HG03108 (cell line): Measurements from ENCODE around the gene PROSER2.

Experiments
- ATAC-seq: cut with Tn5 transposase; IDR thresholded peaks from one replicate; pipeline ENCODE4 v1.9.1; 2021; ENCODE audit warnings: moderate library complexity; ENCODE audit not compliant: unreplicated experiment

Gene PROSER2, protein sequence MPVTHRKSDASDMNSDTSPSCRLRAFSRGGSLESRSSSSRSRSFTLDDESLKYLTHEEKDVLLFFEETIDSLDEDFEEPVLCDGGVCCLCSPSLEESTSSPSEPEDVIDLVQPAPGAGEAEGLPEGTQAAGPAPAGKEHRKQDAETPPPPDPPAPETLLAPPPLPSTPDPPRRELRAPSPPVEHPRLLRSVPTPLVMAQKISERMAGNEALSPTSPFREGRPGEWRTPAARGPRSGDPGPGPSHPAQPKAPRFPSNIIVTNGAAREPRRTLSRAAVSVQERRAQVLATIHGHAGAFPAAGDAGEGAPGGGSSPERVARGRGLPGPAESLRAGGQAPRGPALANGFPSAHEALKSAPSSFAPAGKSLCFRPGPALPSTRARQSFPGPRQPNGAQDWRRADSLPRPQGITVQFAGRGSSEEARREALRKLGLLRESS

DNA sequence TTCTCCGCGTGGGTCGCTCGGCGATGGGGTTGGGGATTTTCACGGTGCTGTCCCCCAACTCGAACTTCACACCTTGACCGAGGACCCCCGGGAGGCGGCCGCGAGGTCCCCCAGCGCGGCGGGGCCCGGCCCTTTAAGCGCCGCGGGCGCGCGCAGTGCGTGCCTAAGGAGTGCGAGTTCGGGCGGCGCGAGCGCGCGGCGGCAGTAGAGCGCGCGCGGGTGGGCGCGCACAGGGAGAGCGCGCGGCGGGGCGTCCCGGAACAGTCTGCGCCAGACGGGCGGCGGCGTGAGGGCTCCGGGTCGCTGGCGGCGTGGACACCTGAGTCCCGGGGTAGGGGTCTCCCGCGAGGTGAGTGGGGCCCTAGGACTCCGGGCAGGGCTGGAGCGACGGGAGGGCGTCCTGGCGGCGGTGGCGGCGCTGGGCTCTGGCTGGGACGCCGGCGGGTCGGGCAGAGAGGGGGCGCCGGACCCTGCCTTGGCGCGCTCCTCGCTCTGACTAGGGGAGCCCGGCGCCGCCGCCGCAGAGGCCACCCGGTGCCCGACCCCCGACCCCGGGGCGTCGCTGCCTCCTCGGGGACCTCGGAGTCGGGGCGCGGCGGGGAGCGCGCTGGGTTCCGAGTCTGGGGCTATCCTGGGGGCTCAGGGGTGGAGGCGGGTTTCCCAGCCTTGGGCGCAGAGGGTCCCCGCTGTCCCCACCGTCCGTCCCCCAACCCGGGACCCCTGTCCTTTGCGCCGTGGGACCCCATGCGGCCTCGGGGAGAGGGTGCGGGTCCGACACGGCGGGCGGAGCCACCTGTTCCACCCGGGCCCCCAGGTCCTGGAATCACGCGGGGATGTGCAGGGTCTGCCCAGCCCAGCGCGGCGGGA, at the start of gene PROSER2:
TSS of gene PROSER2 (plus strand) at position 235 of the 867 bp plus-strand sequence. CDS start 28,722 bp downstream, outside the sequence.
- ATAC-seq, result no peak

DNA sequence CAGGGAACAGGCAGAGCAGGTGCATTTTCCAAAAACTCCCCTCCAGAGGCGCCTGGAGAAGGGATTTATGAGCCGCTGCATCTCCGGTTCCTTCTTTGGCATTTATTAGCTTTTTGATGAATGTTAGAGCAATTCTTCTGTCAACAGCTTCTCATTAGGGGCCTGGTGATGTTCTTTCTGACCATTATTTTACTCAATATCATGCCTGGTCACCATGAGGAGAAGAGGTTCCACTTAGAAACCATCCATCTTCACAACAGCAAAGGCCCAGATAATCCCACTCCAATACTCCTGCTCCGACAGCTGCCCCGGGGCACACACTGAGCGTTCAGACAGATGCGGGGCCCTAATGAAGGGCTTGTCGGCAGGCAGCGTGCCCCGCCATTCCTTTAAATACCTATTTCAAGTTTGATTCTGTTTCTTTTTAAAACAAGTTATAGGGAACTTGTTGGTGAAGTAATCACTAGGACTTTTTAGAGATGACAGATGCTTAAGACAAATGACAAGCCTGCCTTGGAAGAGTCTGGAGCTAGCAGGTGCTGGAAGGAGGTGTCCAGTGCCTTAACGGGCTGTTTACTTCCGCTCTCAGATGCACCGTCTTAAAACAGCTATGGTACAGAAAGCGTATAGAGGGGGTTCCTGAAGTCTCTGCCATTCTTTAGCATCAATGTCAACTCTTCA, 49.3 kb upstream of the PROSER2 start:
- ATAC-seq, result no peak

DNA sequence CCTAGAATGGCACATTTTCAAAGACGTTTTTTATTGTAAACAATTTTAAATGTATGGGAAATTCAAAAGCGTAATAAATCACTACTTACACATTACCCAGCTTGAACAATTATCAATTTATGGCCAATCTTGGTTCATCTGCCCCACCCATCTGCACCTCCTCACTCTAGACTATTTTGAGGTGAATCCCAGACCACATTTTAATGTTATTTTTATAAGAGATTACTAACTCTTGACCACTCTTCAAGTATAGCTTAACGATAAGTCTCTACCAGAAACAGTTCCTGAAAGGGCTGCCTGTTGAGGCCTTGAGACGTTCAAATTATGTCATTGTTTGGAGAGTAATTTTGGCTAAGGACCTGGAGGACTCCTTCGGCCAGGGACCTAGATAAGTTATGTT, 47.7 kb upstream of the PROSER2 start:
- no peak for ATAC-seq

DNA sequence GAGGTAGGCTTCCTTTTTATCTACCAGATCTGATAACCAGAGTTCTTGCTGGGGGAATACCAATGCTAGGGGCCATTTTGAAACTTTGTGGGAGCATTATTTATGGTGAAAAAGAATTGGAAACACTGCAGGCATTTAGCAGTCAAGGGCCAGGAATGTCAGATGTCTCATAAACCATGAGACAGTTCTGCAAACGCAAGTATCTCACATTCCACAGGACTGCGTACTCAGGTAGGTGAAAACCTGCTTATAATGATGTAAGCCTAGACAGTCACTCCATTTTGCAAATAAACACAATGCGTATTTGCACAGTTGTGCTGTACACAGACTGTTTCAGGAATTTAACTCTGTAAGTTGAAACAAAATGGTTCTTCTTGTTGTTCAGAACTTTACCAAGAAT, 47.1 kb upstream of the PROSER2 start:
- ATAC-seq, result no peak

DNA sequence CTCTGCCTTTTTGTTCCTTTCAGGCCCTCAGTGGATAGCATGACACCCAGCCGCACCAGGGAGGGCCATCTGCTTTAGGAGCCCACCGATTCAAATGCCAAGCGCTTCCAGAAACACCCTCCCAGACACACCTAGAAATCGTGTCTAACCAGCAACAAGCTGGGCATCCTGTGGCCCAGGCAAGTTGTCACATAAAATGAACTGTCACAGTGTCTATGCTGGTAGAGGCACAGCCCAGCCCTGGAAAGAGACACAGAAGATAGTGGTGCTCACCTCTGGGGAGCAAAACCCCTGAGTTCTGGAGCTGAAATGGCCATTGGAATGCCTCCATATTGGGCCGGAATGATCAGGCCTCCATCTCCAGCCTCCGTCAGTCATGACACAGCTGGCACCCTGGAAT, 42.0 kb upstream of the PROSER2 start:
- no peak for ATAC-seq

DNA sequence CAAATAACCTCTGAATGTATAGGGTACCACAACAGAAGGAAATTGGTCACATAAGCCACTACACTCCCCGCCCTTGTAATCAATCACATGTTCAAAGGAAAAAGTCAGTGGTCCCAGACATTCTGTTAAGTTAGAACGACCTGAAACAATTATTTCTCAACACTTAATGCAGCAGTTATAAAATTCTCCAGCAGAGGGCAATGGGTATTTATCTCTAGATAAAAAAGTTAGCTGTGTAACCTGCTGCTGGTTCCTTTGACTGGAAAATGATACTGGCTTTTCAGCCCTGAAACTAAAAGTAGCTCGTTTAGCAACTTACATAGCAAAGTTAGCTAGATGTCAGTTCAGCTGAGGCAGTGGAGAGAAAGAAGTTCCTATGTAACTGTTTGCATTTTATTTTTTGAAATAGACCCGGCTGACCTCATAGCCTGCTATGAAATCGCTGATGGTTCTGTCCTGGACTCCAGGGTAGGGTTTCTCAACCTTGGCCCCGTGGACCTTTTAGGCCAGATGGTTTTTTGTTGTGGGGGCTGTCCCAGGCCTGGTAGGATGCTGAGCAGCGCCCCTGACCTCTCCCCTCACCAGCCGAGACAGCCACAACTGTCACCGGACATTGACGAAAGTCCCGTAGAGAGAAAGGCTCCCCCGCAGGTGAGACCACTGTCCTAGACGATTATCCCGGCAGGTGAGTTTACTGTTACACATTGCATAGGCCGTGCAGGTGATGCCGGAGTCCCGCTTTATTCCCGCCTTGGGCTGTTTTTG, 40.2 kb upstream of the PROSER2 start:
- peak; percentile 58 for ATAC-seq

DNA sequence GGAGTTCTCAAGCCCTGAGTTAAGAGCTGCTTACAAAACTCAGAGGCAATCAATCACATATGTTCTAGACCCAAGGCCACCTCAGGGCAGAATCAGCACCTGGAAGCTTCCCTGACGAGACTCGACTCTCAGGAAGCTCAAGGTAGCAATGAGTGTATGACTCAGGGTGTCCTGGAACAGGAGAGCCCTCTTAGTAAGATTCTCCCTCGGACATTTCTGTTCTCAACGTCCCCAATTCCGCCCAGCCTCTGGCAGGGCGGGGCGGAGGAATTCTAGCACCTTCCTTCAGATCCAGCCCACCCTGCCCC, 39.6 kb upstream of the PROSER2 start:
- ATAC-seq, result no peak

DNA sequence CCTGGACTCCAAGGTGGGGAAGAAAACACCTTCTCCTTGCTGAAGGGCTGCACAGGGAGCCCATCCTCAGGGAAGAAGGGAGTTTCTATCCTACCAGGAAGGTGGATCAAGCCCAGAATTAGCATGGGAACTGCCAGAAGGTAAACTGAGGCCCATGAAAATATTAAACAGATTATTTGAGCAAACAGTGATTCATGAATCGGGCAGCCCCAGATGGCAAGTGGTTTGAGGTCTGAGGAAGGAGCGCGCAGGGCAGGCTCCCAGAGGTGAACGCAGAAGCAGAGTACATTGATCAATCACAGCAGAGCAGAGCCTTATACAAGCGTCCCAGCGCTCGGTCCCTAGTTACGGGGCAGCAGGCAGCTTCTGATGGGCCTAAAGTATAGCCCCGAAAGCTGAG, 35.8 kb upstream of the PROSER2 start:
- ATAC-seq, result no peak

DNA sequence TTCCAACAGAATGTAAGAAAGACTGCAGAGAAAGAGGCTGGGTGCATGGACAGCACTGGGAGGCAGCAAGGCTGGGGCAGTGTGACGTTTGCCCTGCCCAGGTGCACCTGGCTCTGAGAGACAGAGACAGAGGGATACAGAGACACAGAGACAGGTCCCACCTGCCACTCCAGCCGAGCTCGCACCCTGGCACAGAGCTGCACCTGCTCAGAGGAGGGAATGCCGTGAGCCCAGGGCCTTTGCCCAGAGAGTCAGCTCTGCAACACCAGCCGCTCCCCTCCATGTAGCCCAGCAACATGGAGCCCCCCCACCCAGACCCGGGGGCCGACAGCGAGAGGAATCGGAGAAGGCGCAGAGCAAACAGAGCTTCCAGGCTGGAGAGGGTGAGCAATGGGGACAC, 35.3 kb upstream of the PROSER2 start:
- no peak for ATAC-seq

DNA sequence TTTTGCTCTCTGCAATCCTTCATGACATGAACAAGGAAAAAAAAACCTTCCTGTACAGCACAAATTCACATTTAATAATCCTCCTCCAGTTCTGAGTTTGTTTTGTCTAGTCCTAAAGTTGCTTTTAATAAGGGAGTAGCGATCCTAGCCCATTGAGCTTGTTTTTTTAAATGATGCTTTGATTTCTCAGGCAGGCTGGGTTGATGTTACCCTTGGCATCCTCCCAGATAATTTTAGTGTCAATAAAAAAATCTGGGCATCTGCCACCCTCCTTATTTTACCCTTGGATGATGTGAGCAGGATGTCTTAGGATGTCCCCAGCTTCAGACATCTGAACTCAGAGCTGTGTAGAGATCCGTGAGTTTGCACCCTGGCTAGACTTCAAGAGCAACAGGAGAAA, 33.9 kb upstream of the PROSER2 start:
- no peak for ATAC-seq

DNA sequence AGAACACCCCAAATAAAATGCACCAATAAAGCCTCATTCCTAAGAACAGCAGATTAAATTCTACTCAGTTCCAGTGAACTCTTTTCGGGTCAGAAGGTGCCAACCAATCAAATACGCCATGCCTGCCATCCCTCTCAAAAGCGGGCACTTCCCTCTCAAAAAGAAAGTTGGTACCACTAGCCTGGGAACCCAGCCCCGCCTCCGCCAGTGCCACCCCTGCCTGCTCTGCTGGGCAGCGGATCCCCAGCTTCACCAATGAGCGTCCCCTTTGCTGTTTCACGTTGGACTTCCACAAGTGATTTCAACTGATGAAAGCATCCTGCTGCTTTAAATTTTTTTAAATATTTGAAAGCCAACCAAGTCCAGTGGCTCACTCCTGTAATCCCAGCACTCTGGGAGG, 33.2 kb upstream of the PROSER2 start:
- ATAC-seq, result no peak

DNA sequence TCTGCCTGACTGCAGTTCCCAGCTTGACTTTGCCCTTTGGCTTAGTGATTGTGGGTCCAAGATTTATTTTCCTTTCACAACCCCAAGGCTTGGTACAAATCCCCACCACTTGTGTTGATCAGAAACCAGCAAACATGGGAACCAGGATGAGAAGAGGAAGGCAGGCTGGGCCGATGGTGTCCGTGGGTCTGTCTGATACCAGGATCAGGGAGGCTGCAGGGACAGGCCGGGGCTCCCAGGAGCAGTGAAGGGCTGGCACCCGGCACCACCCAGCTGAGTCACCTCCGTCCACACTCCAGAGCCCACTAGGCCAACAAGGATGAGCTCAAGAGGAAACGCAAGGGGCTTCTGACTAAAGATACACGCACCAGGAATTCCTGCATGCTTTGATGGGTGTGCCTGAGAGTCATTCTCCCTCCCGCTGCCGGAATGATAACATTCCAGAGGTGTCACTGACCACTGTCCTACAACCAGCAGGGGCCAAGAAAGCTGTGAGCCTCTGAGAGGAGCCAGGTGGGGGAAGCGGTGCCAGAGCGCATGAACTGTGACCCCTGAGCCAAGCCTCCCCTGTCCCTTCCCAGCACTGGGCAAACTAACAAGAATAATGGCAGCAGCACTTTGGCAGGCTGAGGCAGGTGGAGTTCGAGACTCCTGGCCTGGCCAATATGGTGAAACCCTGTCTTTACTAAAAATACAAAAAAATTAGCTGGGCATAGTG, 29.2 kb upstream of the PROSER2 start:
- ATAC-seq, result no peak

DNA sequence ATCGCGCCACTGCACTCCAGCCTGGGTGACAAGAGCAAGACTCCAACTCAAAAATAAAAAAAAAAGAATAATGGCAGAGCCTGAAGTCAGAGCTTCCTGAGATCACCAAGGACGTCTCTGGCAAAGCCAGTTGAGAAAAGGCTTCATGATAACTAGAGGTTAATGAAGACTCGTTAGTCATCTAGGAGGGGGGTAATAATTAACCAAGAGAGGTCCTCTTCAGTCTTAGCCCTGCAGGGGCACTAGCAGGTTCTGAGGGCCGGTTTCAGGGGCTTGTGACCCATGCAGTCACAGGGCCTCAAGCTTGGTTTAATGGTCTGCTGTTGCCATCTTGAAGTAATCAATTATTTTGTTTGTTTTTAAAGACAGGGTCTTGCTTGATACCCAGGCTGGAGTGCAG, 28.6 kb upstream of the PROSER2 start:
- no peak for ATAC-seq

DNA sequence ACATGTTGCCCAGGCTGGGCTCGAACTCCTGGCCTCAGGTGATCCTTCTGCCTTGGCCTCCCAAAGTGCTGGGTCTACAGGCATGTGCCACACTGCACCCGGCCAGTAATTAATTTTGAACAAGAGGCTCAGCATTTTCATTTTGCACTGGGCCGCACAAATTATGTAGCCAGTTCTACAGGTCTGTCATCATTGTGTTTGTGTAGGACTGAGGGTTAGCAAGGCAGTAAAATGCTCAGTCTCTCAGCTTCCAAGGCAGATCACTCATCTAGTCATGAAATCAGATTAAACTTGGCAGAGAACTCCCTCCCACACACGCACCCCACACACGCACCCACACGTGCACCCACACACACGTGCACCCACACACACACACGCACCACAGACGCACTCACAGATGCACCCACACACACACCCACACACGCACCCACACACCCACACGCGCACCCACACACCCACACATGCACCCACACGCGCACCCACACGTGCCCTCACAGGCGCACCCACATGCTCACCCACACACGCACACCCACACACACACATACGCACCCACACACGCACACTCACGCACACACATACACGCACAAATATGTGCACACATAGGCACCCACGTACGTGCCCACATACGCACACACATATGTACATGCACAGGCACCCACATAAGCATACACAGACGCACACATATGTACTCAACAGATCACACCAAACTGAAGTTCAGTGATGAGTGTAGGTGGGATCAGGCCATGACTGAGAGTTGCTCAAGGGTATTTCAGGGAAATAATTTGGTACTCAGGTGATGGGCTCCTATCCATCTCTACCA, 27.8 kb upstream of the PROSER2 start:
- no peak for ATAC-seq

DNA sequence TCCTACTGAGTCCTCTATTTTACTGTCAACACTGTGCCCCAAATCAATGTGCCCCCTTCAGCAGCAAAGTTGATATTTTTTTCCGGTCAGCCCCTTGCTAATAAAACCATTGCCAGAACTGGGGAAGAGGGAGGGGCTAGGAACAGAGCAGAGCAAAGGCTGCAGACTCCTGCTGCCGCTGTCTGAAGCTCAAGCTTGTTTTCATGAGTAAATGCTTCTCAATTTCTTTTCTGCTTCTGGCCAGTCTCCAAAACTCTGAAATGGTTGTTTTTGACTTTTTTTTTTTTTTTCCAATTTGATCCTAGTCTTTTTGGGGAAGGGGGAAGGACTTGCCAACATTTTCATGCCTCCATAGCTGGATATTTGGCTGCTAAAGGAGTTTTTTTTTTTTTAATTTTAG, 26.7 kb upstream of the PROSER2 start:
- ATAC-seq, result no peak

DNA sequence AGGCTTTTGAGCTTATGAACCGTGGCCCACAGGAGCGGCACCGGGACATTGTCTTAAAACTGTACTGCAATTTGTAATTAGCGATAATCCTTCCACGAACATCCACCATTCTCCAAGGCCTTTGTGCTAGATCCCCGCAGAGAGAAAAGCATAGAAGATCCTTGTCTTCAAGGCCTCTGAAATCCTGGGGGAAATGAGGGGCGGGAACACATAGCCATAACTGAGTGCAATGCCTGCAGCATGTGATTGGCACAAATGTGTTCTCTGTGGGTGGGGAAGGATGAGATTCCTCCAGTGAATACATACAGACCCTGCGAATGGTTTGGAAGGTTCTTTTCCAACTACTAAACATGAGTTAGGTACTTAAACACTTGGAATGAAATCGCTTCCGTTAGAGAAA, 25.9 kb upstream of the PROSER2 start:
- ATAC-seq, result no peak

DNA sequence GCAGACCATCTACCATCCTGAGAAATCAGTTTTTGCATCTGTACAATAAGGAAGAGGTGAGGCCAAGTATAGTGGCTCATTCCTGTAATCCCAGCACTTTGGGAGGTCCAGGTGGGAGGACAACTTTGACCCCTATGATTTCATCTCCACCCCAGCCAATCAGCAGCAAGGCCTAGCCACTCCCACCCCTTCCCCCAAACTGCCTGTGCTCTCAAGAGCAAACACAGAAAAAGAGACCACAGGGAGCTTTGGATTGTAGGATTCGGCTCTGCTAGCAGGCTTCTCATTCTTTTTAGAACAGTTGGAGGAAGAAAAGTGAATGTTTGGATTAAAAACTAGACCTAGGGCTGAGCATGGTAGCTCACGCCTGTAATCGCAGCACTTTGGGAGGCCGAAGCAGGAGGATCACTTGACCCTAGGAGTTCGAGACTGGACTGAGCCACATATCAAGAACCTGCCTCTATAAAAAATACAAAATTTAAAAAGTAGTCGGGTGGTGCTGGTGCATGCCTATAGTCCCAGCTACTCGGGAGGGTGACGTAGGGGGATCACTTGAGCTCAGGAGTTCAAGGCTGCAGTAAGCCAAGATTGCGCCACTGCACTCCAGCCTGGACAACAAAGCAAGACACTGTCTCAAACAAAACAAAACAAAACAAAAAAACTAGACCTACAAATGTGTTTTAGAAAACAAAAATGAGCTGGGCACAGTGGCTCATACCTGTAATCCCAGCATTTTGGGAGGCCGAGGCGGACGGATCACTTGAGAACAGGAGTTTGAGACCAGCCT, 25.1 kb upstream of the PROSER2 start:
- no peak for ATAC-seq

DNA sequence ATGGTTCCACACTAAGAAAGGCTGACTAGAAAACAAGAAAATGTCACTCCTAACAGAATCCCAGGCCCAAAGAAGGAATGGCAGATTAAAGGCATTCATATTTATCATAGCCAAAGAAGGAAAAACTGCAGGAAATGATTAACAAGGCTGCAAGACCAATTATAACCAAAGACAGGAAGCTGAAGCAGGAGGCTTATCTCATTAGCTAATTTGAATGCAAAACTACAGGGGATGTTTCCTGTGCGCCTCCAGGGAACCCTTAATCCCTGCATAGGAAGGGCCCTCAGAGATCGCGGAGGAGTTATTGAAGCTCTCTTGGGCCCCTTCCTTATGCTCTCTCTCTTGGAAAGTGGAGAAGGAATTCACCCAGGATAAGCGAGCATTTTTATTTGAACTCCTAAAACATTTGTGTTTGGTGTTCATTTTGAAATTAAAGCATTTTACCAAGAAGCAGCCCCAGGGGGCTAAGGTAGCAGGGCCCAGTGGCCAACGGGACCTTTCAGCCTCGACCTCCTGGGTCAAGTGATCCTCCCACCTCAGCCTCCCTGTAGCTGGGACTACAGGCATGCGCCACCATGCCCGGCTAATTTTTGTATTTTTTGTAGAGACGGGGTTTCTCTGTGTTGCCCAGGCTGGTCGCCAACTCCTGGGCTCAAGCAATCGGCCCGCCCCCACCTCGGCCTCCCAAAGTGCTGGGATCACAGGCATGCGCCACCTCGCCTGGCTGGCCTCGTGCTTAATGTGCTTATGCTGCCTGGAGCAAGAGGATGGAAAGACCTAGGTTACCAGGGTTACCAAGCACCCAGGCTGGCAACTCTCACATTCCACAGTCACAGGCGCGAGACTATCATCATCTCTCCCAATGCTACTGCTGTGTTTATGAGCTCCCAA, 24.1 kb upstream of the PROSER2 start:
- no peak for ATAC-seq
